Measurements from ENCODE around the gene QKI. TPM values are rescaled to one million over a fixed set of nuclear protein-coding genes. Genes with fewer than 3 reads are reported as not detected.

The QKI gene
- total RNA-seq, 1 experiment from 2014 or later = 176 TPM

DNA sequence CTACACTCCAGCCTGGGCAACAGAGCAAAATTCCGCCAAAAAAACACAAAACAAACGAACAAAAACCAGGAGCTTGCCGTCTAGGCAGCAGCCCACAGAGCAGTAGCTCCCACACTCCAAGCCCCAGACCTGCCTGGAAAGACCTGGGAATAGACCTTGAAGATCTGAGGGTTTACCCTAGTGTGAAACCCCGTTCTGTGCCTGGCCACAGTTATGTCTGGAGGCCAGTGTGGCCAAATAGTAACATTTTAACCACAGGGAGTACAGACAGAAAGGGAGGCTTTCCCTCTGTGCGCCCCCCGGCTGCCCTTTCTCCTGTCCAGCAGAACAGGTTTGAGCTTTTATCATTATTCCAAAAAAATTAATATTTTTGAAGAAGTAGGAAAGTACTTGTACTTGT, 172.4 kb downstream of the QKI start:
- TF ChIP-seq, protein P1, sequence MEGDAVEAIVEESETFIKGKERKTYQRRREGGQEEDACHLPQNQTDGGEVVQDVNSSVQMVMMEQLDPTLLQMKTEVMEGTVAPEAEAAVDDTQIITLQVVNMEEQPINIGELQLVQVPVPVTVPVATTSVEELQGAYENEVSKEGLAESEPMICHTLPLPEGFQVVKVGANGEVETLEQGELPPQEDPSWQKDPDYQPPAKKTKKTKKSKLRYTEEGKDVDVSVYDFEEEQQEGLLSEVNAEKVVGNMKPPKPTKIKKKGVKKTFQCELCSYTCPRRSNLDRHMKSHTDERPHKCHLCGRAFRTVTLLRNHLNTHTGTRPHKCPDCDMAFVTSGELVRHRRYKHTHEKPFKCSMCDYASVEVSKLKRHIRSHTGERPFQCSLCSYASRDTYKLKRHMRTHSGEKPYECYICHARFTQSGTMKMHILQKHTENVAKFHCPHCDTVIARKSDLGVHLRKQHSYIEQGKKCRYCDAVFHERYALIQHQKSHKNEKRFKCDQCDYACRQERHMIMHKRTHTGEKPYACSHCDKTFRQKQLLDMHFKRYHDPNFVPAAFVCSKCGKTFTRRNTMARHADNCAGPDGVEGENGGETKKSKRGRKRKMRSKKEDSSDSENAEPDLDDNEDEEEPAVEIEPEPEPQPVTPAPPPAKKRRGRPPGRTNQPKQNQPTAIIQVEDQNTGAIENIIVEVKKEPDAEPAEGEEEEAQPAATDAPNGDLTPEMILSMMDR (conservative IDR thresholded peaks at IDR 0.05) = no peak

More for the DNA sequence above, 172.4 kb downstream of the QKI start:
- no peak overlapping the region for H2AFZ ChIP-seq (ENCODE audit: low read length)
- no peaks in the 10 kb centered on the region for H3K23me2 ChIP-seq (ENCODE audit: insufficient read length, low read depth, low read length, poor library complexity, severe bottlenecking)
- H3K27ac ChIP-seq (ENCODE audit: insufficient read length, low read depth, low read length) = no peak overlapping the region
- H3K27me3 Mint-ChIP-seq (ENCODE audit: low read depth) = peaks cover under 1% of the 10 kb centered on the region; the same call in 1 of the 2 replicates
- H3K4me3 Mint-ChIP-seq = no peak overlapping the region
- peaks cover 12 to 14% of the 10 kb centered on the region in 2 experiments for H3K9me3 Mint-ChIP-seq
- H2BK15ac ChIP-seq (ENCODE audit: low read depth, low read length) = no peak overlapping the region
- H4K5ac ChIP-seq (ENCODE audit: insufficient read length, low read depth, low read length) = no peak overlapping the region
- DNase-seq = no peak
- H3K27me3 ChIP-seq (ENCODE audit: insufficient read depth, low read length) = no peaks in the 10 kb centered on the region
- no peak overlapping the region for H3K18ac ChIP-seq (ENCODE audit: insufficient read length, low read depth, low read length)
- H3T11ph ChIP-seq (ENCODE audit: low read length) = no peak overlapping the region
- no peak overlapping the region for H3K4me2 ChIP-seq (ENCODE audit: insufficient read depth, insufficient read length, low read length)
- no CpG with 5 or more reads among the region's 6 CpGs for WGBS (ENCODE audit: extremely low coverage, insufficient read length, low lambda C conversion rate)
- H4K8ac ChIP-seq (replicated peaks; ENCODE audit: insufficient read length, low read depth, low read length) = no peak overlapping the region
- H3K27ac Mint-ChIP-seq = no peak overlapping the region
- H3K79me1 ChIP-seq (ENCODE audit: insufficient read depth, low read depth, low read length, poor library complexity, severe bottlenecking) = no peaks in the 10 kb centered on the region
- no peak overlapping the region for H2BK12ac ChIP-seq (ENCODE audit: insufficient read length, low read depth, low read length)
- no peak overlapping the region for H2BK5ac ChIP-seq (ENCODE audit: insufficient read length, low read length)
- peaks cover under 1 to 1% of the 10 kb centered on the region in 2 experiments; a peak in 3 of 4 replicates for H3K4me1 Mint-ChIP-seq
- H3K4me1 ChIP-seq (ENCODE audit: insufficient read depth, low read length) = no peaks in the 10 kb centered on the region
- H3K56ac ChIP-seq (ENCODE audit: insufficient read length, low read depth, low read length) = no peak overlapping the region
- no peaks in the 10 kb centered on the region for H4K20me1 ChIP-seq (ENCODE audit: control insufficient read depth, insufficient read depth, insufficient read length)
- H3K79me2 ChIP-seq (ENCODE audit: insufficient read depth, low read length) = no peaks in the 10 kb centered on the region
- no peak overlapping the region for H4K91ac ChIP-seq (ENCODE audit: insufficient read length, low read depth, low read length)
- H2BK20ac ChIP-seq (ENCODE audit: low read depth, low read length, poor library complexity, severe bottlenecking) = no peak overlapping the region
- H3K4ac ChIP-seq (ENCODE audit: low read depth, low read length) = no peak overlapping the region
- no peak overlapping the region for H3K23ac ChIP-seq (ENCODE audit: insufficient read length, low read depth, low read length)
- H2BK120ac ChIP-seq (ENCODE audit: low read depth, low read length, poor library complexity, severe bottlenecking) = no peak overlapping the region
- no peak overlapping the region for H3K9ac ChIP-seq (ENCODE audit: extremely low read depth, insufficient read length, low read length)
- peaks cover 7 to 15% (median 9%) of the 10 kb centered on the region in 3 experiments; a peak in 6 of 7 replicates for H3K36me3 Mint-ChIP-seq (ENCODE audit: insufficient read depth in 1 of 3, low read depth in 3 of 3)
- no peak overlapping the region for H2AK5ac ChIP-seq (ENCODE audit: insufficient read length, low read length)
- no peak overlapping the region for H3K14ac ChIP-seq (ENCODE audit: insufficient read depth, low read length)
- H3K9me3 ChIP-seq (ENCODE audit: control insufficient read depth, low read depth, low read length) = no peaks in the 10 kb centered on the region
